ENCODE results near the gene GABRB3. TPM values are rescaled to one million over a fixed set of nuclear protein-coding genes. Genes with fewer than 3 reads are reported as not detected.

Gene GABRB3
- total RNA-seq, 1 experiment from 2014 or later = 0.13 TPM

- no peaks in the 10 kb centered on the region for H3K4me1 ChIP-seq (ENCODE audit: control insufficient read depth, insufficient read depth, low read length)
- no peaks in the 10 kb centered on the region for H3K27me3 ChIP-seq (ENCODE audit: control insufficient read depth, insufficient read depth, low read length)
- ATAC-seq (no peak), DNase-seq (ENCODE audit: low read depth, low spot score) (no peak)
- no peaks in the 10 kb centered on the region for H3K9me3 ChIP-seq (ENCODE audit: control insufficient read depth, insufficient read depth, low read depth, low read length)
- no TSS peak for BruUV-seq (replicated peaks)
- intact Hi-C loops (cut with micrococcal nuclease; ENCODE audit: unreplicated experiment) (no loop called here), in situ Hi-C loops (cut with HindIII; ENCODE audit: low pct_unique_long_range_greater_than_20kb, low sequenced_read_pairs) (no loop called here)
- ChIA-PET CTCF (no interaction called here), POLR2A (no interaction called here)
- no peaks in the 10 kb centered on the region for H3K36me3 ChIP-seq (ENCODE audit: control insufficient read depth, insufficient read depth, low read length)
- TF ChIP-seq TCF7L2 (IDR thresholded peaks at IDR 0.05; ENCODE audit: low read depth, low read length) (no peak), POLR2AphosphoS5 (IDR thresholded peaks at IDR 0.05; ENCODE audit: low read depth, low read length) (no peak), SIN3A (IDR thresholded peaks at IDR 0.05; ENCODE audit: borderline replicate concordance, insufficient read depth, low read depth, low read length) (no peak), REST (IDR thresholded peaks at IDR 0.05; ENCODE audit: insufficient read depth in 1 of 2, low read depth in 2 of 2, low read length in 1 of 2) (no peak), CTCF (IDR thresholded peaks at IDR 0.05) (no peak)
- no peak overlapping the region for H3K4me3 ChIP-seq (ENCODE audit: low read depth in 2 of 2, low read length in 2 of 2)
- no peak overlapping the region for H3K27ac ChIP-seq (ENCODE audit: low read length)
These were observed 235.2 kb downstream of the GABRB3 start for GRCh38 chr15:26537663-26538062.

- ChIA-PET POLR2A (no interaction called here), CTCF (no interaction called here)
- intact Hi-C loops (cut with micrococcal nuclease; ENCODE audit: unreplicated experiment) = no loop called here
- no peaks in the 10 kb centered on the region for H3K4me1 ChIP-seq (ENCODE audit: control insufficient read depth, insufficient read depth, low read length)
- ATAC-seq = no peak
- no peaks in the 10 kb centered on the region for H3K27me3 ChIP-seq (ENCODE audit: control insufficient read depth, insufficient read depth, low read length)
- in situ Hi-C loops (cut with HindIII; ENCODE audit: low pct_unique_long_range_greater_than_20kb, low sequenced_read_pairs) = no loop called here
- no peak overlapping the region for H3K4me3 ChIP-seq (ENCODE audit: low read depth in 2 of 2, low read length in 2 of 2)
- no peaks in the 10 kb centered on the region for H3K9me3 ChIP-seq (ENCODE audit: control insufficient read depth, insufficient read depth, low read depth, low read length)
- H3K36me3 ChIP-seq (ENCODE audit: control insufficient read depth, insufficient read depth, low read length) = no peaks in the 10 kb centered on the region
- DNase-seq (ENCODE audit: low read depth, low spot score) = no peak
- no TSS peak for BruUV-seq (replicated peaks)
- H3K27ac ChIP-seq (ENCODE audit: low read length) = no peak overlapping the region
- TF ChIP-seq POLR2AphosphoS5 (IDR thresholded peaks at IDR 0.05; ENCODE audit: low read depth, low read length) (no peak), SIN3A (IDR thresholded peaks at IDR 0.05; ENCODE audit: borderline replicate concordance, insufficient read depth, low read depth, low read length) (no peak), TCF7L2 (IDR thresholded peaks at IDR 0.05; ENCODE audit: low read depth, low read length) (no peak), CTCF (IDR thresholded peaks at IDR 0.05) (no peak), REST (IDR thresholded peaks at IDR 0.05; ENCODE audit: insufficient read depth in 1 of 2, low read depth in 2 of 2, low read length in 1 of 2) (no peak)
These were observed 241.4 kb downstream of the GABRB3 start for GRCh38 chr15:26531489-26531888.

All from Panc1 (cell line).